Bronchial epithelial cell (primary cell): Measurements from ENCODE around the gene NMNAT2. TPM values are rescaled to one million over a fixed set of nuclear protein-coding genes. Genes with fewer than 3 reads are reported as not detected.
A peak's percentile ranks its signal among the peaks of the same experiment; 100 is the strongest.

Source experiments
- DNase-seq: peaks from one replicate; pipeline ENCODE4 v3.0.0-alpha.2; 2010; ENCODE audit warnings: low read depth
- FAIRE-seq: peaks from 2 replicates; lab custom pipeline; 2011; peaks lifted over from hg19 to GRCh38; lab: Jason Lieb, UNC
- H3K27me3 ChIP-seq: 2 replicates; pipeline ENCODE4 v1.5.1; 2011; ENCODE audit warnings: low read length; ENCODE audit not compliant: control insufficient read depth, insufficient read depth
- H3K36me3 ChIP-seq: 2 replicates; pipeline ENCODE4 v1.5.1; 2011; ENCODE audit warnings: low read length; ENCODE audit not compliant: control insufficient read depth, insufficient read depth
- H3K4me3 ChIP-seq: 2 replicates; pipeline ENCODE4 v1.5.1; 2011; ENCODE audit warnings: mild to moderate bottlenecking, low read depth, low read length, control low read depth
- CTCF ChIP-seq: IDR thresholded peaks from 2 replicates; pipeline ENCODE4 v1.5.1; 2011; ENCODE audit warnings: mild to moderate bottlenecking, moderate library complexity, low read length, control low read depth, inconsistent platforms; ENCODE audit not compliant: insufficient read depth, severe bottlenecking
- total RNA-seq: library from RNA; depleted of rRNA; stranded (reverse); fragments of >200 nt; gene quantifications from 2 replicates; pipeline ENCODE4 v1.2.1, GENCODE V29; 2014

The NMNAT2 gene
- total RNA-seq, 1 donor from 2014 or later = 0.26 TPM

- FAIRE-seq = no peak
- no peaks in the 10 kb centered on the region for H3K27me3 ChIP-seq
- no peak for TF ChIP-seq CTCF
- no peak overlapping the region for H3K4me3 ChIP-seq
- DNase-seq = peak; percentile 66
- peaks cover 23% of the 10 kb centered on the region for H3K36me3 ChIP-seq
Observed at GRCh38 chr1:183238071-183238470, 180.1 kb downstream of the NMNAT2 start.

- H3K4me3 ChIP-seq = no peak overlapping the region
- TF ChIP-seq CTCF = no peak
- DNase-seq = no peak
- H3K36me3 ChIP-seq = peaks cover 25% of the 10 kb centered on the region
- no peak for FAIRE-seq
- H3K27me3 ChIP-seq = no peaks in the 10 kb centered on the region
Observed at GRCh38 chr1:183237046-183237445, 181.1 kb downstream of the NMNAT2 start.

- peaks cover 25% of the 10 kb centered on the region for H3K36me3 ChIP-seq
- FAIRE-seq (no peak), DNase-seq (no peak)
- TF ChIP-seq CTCF = no peak
- no peak overlapping the region for H3K4me3 ChIP-seq
- H3K27me3 ChIP-seq = no peaks in the 10 kb centered on the region
Observed at GRCh38 chr1:183236158-183236725, 181.9 kb downstream of the NMNAT2 start.

GRCh38 chr1:183235503-183235902 is 182.7 kb downstream of the NMNAT2 start:
- Histone ChIP-seq H3K36me3 (peaks cover 27% of the 10 kb centered on the region), H3K27me3 (no peaks in the 10 kb centered on the region), H3K4me3 (no peak overlapping the region)
- DNase-seq = no peak
- TF ChIP-seq CTCF = no peak
- FAIRE-seq = no peak

GRCh38 chr1:183234660-183235476 is 183.3 kb downstream of the NMNAT2 start:
- Histone ChIP-seq H3K4me3 (no peak overlapping the region), H3K36me3 (peaks cover 21% of the 10 kb centered on the region)
- FAIRE-seq = no peak

More at GRCh38 chr1:183234660-183235476, 183.3 kb downstream of the NMNAT2 start:
- H3K27me3 ChIP-seq = no peaks in the 10 kb centered on the region
- peak; percentile 74 for TF ChIP-seq CTCF
- peak; percentile 98 for DNase-seq
